ENCODE data around the gene LSM11.

The LSM11 gene

GRCh38 chr5:157734436-157734835 lies 9.1 kb upstream of the LSM11 start:
- DNase-seq (ENCODE audit: low read depth), result no peak

GRCh38 chr5:157735991-157736390 lies 7.5 kb upstream of the LSM11 start:
- no peak for DNase-seq (ENCODE audit: low read depth)

GRCh38 chr5:157739388-157740228 lies 3.9 kb upstream of the LSM11 start:
- DNase-seq (ENCODE audit: low read depth), result no peak

- DNase-seq (ENCODE audit: low read depth), result no peak
Observed at GRCh38 chr5:157740229-157740610, 3.3 kb upstream of the LSM11 start.

GRCh38 chr5:157741131-157741530 lies 2.4 kb upstream of the LSM11 start:
- no peak for DNase-seq (ENCODE audit: low read depth)

GRCh38 chr5:157744051-157745011 lies 819 bp downstream of the LSM11 start:
- no peak for DNase-seq (ENCODE audit: low read depth)

GRCh38 chr5:157745041-157745456 lies 1.5 kb downstream of the LSM11 start:
- no peak for DNase-seq (ENCODE audit: low read depth)

GRCh38 chr5:157747173-157747740 lies 3.7 kb downstream of the LSM11 start:
- DNase-seq (ENCODE audit: low read depth), result no peak

- DNase-seq (ENCODE audit: low read depth), result peak; percentile 54
Observed at GRCh38 chr5:157747766-157748700, 4.5 kb downstream of the LSM11 start.

- DNase-seq (ENCODE audit: low read depth), result peak; percentile 91
Observed at GRCh38 chr5:157748760-157749461, 5.4 kb downstream of the LSM11 start.

- DNase-seq (ENCODE audit: low read depth), result no peak
Observed at GRCh38 chr5:157749462-157749799, 5.9 kb downstream of the LSM11 start.

- peak; percentile 74 for DNase-seq (ENCODE audit: low read depth)
Observed at GRCh38 chr5:157750320-157750719, 6.8 kb downstream of the LSM11 start.

GRCh38 chr5:157756122-157756521 lies 12.6 kb downstream of the LSM11 start:
- DNase-seq (ENCODE audit: low read depth), result no peak

GRCh38 chr5:157758706-157759105 lies 15.2 kb downstream of the LSM11 start:
- DNase-seq (ENCODE audit: low read depth), result no peak

GRCh38 chr5:157761690-157762621 lies 18.4 kb downstream of the LSM11 start:
- peak; percentile 75 for DNase-seq (ENCODE audit: low read depth)

- DNase-seq (ENCODE audit: low read depth), result no peak
Observed at GRCh38 chr5:157764531-157764930, 21.0 kb downstream of the LSM11 start.

- DNase-seq (ENCODE audit: low read depth), result no peak
Observed at GRCh38 chr5:157766442-157766841, 22.9 kb downstream of the LSM11 start.

- no peak for DNase-seq (ENCODE audit: low read depth)
Observed at GRCh38 chr5:157766902-157767301, 23.4 kb downstream of the LSM11 start.

- DNase-seq (ENCODE audit: low read depth), result no peak
Observed at GRCh38 chr5:157767689-157768088, 24.2 kb downstream of the LSM11 start.

GRCh38 chr5:157770665-157771064 lies 27.2 kb downstream of the LSM11 start:
- no peak for DNase-seq (ENCODE audit: low read depth)

Data from iris pigment epithelial cell (primary cell).